GM12875 (cell line): Measurements from ENCODE around the gene ITPRIP.

Experiments used
- H3K4me3 ChIP-seq: one replicate; pipeline ENCODE4 v1.5.1; 2011; ENCODE audit warnings: low read depth, low read length, control low read depth
- TF ChIP-seq, protein P1 (sequence below): IDR thresholded peaks from 2 replicates; pipeline ENCODE4 v1.5.1; 2011; ENCODE audit warnings: low read depth, mild to moderate bottlenecking, control low read depth, inconsistent platforms, low read length, moderate library complexity, borderline replicate concordance; ENCODE audit not compliant: insufficient read depth

Gene ITPRIP

DNA sequence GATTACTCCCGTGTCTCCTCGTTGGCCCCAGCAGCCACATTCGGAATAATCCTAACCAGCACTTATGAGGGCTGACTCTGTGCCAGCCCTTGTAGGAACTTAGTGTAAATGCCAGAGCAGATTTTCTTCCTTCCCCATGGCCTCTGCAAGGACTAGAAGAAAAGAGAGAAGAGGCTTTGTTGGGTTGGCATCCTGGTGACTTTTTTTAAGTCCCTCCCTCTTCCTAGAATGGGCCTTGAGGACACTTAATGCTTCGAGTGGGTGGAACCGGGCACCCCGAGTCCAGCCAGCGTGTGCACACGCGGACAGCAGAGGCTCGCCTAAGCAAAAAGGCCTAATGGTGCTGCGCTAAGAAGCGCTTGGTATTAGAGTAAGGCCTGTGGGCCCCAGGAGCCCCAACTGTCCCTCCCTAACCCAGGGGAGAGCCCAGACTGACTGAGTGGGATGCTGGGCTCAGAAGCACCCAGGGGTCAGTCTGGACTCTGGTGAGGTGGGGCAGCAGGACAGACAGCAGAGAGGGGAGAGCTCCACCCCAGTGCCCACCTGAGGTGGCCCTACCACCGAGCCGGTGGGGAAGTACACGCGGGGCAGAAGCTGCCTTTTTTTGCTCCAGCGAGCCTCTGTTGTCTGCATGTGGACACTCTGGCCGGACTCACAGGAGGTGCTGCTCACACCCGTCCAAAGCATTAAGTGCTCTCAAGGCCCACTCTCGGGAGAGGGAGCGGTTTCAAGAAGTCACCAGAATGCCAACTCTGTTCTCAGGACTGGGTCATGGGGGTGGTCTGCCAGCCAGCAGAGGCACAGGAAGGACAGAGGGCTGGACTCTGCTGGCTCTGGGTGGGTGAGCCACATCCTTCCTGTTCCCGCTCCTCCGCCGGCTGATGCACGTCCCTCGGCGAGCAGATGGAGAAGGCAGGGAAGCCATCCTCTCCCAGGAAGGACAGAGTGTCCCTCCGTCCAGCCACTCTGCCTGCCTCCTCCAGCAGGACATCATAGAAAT, 12.5 kb downstream of the ITPRIP start:
- no peak overlapping the region for H3K4me3 ChIP-seq
- TF ChIP-seq, protein P1, sequence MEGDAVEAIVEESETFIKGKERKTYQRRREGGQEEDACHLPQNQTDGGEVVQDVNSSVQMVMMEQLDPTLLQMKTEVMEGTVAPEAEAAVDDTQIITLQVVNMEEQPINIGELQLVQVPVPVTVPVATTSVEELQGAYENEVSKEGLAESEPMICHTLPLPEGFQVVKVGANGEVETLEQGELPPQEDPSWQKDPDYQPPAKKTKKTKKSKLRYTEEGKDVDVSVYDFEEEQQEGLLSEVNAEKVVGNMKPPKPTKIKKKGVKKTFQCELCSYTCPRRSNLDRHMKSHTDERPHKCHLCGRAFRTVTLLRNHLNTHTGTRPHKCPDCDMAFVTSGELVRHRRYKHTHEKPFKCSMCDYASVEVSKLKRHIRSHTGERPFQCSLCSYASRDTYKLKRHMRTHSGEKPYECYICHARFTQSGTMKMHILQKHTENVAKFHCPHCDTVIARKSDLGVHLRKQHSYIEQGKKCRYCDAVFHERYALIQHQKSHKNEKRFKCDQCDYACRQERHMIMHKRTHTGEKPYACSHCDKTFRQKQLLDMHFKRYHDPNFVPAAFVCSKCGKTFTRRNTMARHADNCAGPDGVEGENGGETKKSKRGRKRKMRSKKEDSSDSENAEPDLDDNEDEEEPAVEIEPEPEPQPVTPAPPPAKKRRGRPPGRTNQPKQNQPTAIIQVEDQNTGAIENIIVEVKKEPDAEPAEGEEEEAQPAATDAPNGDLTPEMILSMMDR: no peak

DNA sequence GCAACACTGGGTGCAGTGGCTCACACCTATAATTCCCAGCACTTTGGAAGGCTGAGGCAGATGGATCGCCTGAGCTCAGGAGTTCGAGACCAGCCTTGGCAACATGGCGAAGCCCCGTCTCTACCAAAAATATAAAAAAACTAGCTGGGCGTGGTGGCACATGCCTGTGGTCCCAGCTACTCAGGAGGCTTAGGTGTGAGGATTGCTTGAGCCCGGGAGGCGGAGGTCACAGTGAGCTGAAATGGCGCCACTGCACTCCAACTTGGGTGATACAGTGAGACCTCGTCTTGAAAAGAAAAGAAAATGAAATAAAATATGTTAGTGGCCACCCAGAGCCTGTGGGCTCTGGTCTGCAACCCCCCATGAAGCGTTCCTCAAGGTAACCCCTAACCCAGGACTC, 13.3 kb downstream of the ITPRIP start:
- H3K4me3 ChIP-seq: no peak overlapping the region
- TF ChIP-seq, protein P1: no peak

DNA sequence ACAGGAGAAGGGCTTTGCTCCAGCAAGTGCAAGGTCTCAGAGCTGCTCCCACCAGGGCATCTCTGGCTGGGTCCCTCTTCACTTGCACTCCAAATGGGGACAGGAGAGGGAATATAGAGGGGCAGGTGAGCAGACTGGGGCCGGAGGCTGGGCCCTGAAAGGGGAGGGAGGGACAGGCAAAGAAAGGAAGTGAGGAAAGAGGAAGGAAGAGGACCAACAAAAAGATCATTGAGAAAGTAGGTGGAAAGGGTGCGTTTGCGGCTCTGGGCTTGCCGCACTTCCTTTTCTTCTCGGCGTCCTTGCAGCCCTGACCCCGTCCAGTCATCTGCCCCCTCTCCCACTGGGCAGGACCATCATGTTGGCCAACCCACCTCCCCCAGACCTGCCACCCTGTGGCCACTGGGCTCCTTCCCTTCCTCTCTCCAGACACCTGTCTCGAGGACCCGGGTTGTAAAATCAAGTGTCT, 14.0 kb downstream of the ITPRIP start:
- no peak overlapping the region for H3K4me3 ChIP-seq
- TF ChIP-seq, protein P1: no peak

DNA sequence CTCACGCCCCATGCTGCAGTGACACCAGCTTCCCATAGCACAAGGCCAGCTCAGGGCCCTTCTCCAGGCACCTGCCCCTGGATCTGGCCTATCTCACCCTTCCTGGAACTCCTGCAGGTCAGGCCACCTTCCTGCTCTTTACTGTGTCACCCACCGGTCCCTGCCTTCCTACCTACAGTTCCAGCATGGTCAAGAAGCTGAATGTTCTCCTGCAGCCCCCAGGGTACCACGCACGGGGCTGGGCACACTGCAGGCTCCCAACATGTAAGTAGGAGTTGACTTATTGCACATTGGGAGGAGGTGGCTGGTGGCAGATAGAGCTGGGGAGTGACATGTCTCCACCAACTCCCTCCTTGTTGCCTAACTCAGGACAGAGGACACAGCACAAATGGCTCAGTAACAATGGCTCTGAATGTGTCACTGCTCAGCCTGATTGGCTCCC, 14.5 kb downstream of the ITPRIP start:
- H3K4me3 ChIP-seq: no peak overlapping the region
- TF ChIP-seq, protein P1: no peak

DNA sequence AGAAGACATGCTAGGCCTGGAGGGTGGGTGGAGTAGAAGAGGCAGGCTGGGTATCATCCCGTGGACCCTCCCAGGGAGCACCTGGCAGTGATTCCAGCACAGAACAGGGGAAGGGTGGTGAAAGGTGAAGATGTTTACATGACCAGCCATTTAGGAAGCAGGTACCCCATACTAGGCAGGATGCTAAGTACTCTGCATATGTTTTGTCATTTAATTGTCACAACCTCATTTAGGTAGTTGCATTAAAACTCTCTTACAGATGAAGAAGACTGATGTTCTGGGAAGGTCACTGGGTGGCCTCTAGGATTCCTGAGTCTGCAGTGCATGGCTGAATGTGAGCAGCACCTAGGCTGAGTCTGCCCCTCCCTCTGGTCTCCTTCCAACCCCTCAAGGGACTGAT, 15.2 kb downstream of the ITPRIP start:
- no peak overlapping the region for H3K4me3 ChIP-seq
- TF ChIP-seq, protein P1: no peak

DNA sequence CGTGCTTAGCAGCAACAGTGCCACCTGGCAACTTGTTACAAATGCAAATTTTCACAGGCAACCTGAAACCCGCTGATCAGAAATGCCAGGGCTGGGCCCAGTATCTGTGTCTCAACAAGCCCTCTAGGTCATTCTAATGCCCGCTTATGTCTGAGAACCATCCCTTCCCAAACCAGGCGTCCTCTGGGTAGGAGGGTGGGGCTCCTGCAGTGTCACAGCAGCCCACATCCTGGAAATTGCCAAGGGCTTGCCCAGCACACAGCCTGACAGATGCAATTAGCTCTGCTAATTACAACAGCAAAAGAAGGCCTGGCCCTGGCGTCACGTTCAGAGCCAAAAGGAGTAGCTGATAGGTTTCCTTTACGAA, 15.9 kb downstream of the ITPRIP start:
- no peak overlapping the region for H3K4me3 ChIP-seq
- TF ChIP-seq, protein P1: no peak
